ENCODE results near the gene FAM20C.

DNA sequence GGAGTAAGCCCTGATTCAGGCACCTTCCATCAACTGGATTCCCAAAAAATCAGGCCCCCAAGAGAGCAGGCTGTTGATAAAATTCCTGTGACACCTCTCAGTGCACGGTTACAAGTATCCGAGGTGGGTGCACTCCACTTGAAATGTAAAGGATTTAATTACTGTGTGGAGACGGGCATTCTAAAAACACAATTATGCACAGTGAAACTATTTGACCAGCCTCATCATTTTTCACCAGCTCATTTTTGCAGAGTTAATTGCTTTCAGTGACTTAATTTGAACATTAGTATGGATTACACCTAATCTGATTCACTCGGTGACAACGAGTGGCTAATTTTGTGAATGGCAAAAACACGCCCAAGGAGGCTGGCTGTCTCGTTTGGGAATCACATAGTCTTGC, 99.9 kb downstream of the FAM20C start:
- TF ChIP-seq, protein P1, sequence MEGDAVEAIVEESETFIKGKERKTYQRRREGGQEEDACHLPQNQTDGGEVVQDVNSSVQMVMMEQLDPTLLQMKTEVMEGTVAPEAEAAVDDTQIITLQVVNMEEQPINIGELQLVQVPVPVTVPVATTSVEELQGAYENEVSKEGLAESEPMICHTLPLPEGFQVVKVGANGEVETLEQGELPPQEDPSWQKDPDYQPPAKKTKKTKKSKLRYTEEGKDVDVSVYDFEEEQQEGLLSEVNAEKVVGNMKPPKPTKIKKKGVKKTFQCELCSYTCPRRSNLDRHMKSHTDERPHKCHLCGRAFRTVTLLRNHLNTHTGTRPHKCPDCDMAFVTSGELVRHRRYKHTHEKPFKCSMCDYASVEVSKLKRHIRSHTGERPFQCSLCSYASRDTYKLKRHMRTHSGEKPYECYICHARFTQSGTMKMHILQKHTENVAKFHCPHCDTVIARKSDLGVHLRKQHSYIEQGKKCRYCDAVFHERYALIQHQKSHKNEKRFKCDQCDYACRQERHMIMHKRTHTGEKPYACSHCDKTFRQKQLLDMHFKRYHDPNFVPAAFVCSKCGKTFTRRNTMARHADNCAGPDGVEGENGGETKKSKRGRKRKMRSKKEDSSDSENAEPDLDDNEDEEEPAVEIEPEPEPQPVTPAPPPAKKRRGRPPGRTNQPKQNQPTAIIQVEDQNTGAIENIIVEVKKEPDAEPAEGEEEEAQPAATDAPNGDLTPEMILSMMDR (conservative IDR thresholded peaks at IDR 0.05; ENCODE audit: low read depth, low read length) = no peak
- TF ChIP-seq EZH2 (IDR thresholded peaks at IDR 0.05; ENCODE audit: borderline replicate concordance, low read depth, low read length, poor library complexity, severe bottlenecking) = no peak

All from A673 (cell line).